OCI-LY1 (cell line): ENCODE results near the gene KIRREL3.

ENCODE experiments used
- H2AFZ ChIP-seq: fragments of 200-600 bp; sonication (generic), shearing (Covaris generic); 2 replicates; pipeline ENCODE4 v1.6.0; 2014; ENCODE audit warnings: antibody characterized with exemption, mild to moderate bottlenecking, low read length
- H3F3A ChIP-seq: fragments of 200-600 bp; sonication (generic), shearing (Covaris generic); 2 replicates; pipeline ENCODE4 v1.6.0; 2014; ENCODE audit warnings: mild to moderate bottlenecking, antibody characterized with exemption, low read length, moderate library complexity; ENCODE audit not compliant: insufficient read depth
- H3K27ac ChIP-seq: fragments of 200-600 bp; sonication (generic); 2 replicates; pipeline ENCODE4 v1.5.1; 2014; ENCODE audit warnings: low read length, mixed run types, mild to moderate bottlenecking, low read depth; ENCODE audit not compliant: poor library complexity, severe bottlenecking
- H3K27me3 ChIP-seq: fragments of 200-600 bp; sonication (generic); 2 replicates; pipeline ENCODE4 v1.6.0; 2014; ENCODE audit warnings: antibody characterized with exemption, mild to moderate bottlenecking, low read length, moderate library complexity; ENCODE audit not compliant: insufficient read depth
- H3K36me3 ChIP-seq: fragments of 200-600 bp; sonication (generic); 2 replicates; pipeline ENCODE4 v1.6.1; 2014; ENCODE audit warnings: mild to moderate bottlenecking, antibody characterized with exemption, low read length, moderate library complexity, mixed read lengths; ENCODE audit not compliant: insufficient read depth
- H3K4me1 ChIP-seq: fragments of 200-600 bp; sonication (generic); 2 replicates; pipeline ENCODE4 v1.5.1; 2014; ENCODE audit warnings: mild to moderate bottlenecking, low read length, moderate library complexity; ENCODE audit not compliant: insufficient read depth, severe bottlenecking
- H3K4me2 ChIP-seq: fragments of 200-600 bp; sonication (generic), shearing (Covaris generic); 2 replicates; pipeline ENCODE4 v1.6.1; 2014; ENCODE audit warnings: low read length
- H3K4me3 ChIP-seq: fragments of 200-600 bp; sonication (generic); 2 replicates; pipeline ENCODE4 v1.5.1; 2014; ENCODE audit warnings: low read length, low read depth, mild to moderate bottlenecking, mixed read lengths; ENCODE audit not compliant: poor library complexity, severe bottlenecking
- H3K79me2 ChIP-seq: fragments of 200-600 bp; shearing (Covaris generic); 2 replicates; pipeline ENCODE4 v1.6.1; 2016; ENCODE audit warnings: mixed run types, low read length, mixed read lengths; ENCODE audit not compliant: insufficient read depth
- H3K9ac ChIP-seq: fragments of 200-600 bp; sonication (generic), shearing (Covaris generic); 2 replicates; pipeline ENCODE4 v1.6.1; 2014; ENCODE audit warnings: mild to moderate bottlenecking, low read length, mixed read lengths
- H3K9me2 ChIP-seq: fragments of 200-600 bp; sonication (generic), shearing (Covaris generic); 2 replicates; pipeline ENCODE4 v1.6.1; 2014; ENCODE audit warnings: low read depth, mild to moderate bottlenecking, low read length, mixed read lengths
- H3K9me3 ChIP-seq: fragments of 200-600 bp; shearing (Covaris generic); 2 replicates; pipeline ENCODE4 v1.6.1; 2014; ENCODE audit warnings: low read length, mixed read lengths
- H4K20me1 ChIP-seq: fragments of 200-600 bp; sonication (generic), shearing (Covaris generic); 2 replicates; pipeline ENCODE4 v1.6.0; 2016; ENCODE audit warnings: mild to moderate bottlenecking, low read length; ENCODE audit not compliant: insufficient read depth
- CTCF ChIP-seq: fragments of 200-600 bp; sonication (generic), shearing (Covaris generic); IDR thresholded peaks from 2 replicates; pipeline ENCODE4 v1.5.1; 2017; ENCODE audit warnings: mild to moderate bottlenecking, antibody characterized with exemption, low read length, moderate library complexity, mixed read lengths
- EZH2 ChIP-seq: fragments of 200-600 bp; sonication (generic), shearing (Covaris generic); IDR thresholded peaks from 2 replicates; pipeline ENCODE4 v1.8.0; 2017; ENCODE audit warnings: borderline replicate concordance, mixed run types, mild to moderate bottlenecking, antibody characterized with exemption, low read length, moderate library complexity, mixed read lengths

KIRREL3 gene

GRCh38 chr11:126884192-126884591 is 116.4 kb downstream of the KIRREL3 start:
- Histone ChIP-seq H3K4me1 (no peaks in the 10 kb centered on the region), H2AFZ (no peak overlapping the region), H3K27ac (no peak overlapping the region), H3K36me3 (no peaks in the 10 kb centered on the region), H3K27me3 (no peaks in the 10 kb centered on the region), H3K79me2 (no peaks in the 10 kb centered on the region), H3K4me3 (no peak overlapping the region), H4K20me1 (no peaks in the 10 kb centered on the region), H3F3A (no peaks in the 10 kb centered on the region), H3K4me2 (no peak overlapping the region), H3K9me2 (no peaks in the 10 kb centered on the region), H3K9ac (no peak overlapping the region), H3K9me3 (no peaks in the 10 kb centered on the region)
- TF ChIP-seq EZH2 = no peak
- no peak for TF ChIP-seq CTCF

- H3K9me3 ChIP-seq = no peaks in the 10 kb centered on the region
- TF ChIP-seq EZH2 (no peak), CTCF (no peak)
- no peaks in the 10 kb centered on the region for H4K20me1 ChIP-seq
- no peak overlapping the region for H2AFZ ChIP-seq
- H3K4me2 ChIP-seq = no peak overlapping the region
- H3K9ac ChIP-seq = no peak overlapping the region
- no peaks in the 10 kb centered on the region for H3K4me1 ChIP-seq
- H3K79me2 ChIP-seq = no peaks in the 10 kb centered on the region
- H3K27ac ChIP-seq = no peak overlapping the region
- H3F3A ChIP-seq = no peaks in the 10 kb centered on the region
- H3K27me3 ChIP-seq = no peaks in the 10 kb centered on the region
- no peaks in the 10 kb centered on the region for H3K9me2 ChIP-seq
- H3K36me3 ChIP-seq = no peaks in the 10 kb centered on the region
- H3K4me3 ChIP-seq = no peak overlapping the region
These were observed 119.7 kb downstream of the KIRREL3 start for GRCh38 chr11:126880872-126881271.

- TF ChIP-seq EZH2 (no peak), CTCF (no peak)
- Histone ChIP-seq H3K4me3 (no peak overlapping the region), H3K4me2 (no peak overlapping the region)
These were observed 121.1 kb downstream of the KIRREL3 start for GRCh38 chr11:126879516-126879915.

More at GRCh38 chr11:126879516-126879915, 121.1 kb downstream of the KIRREL3 start:
- no peak overlapping the region for H2AFZ ChIP-seq
- no peaks in the 10 kb centered on the region for H3K9me2 ChIP-seq
- no peaks in the 10 kb centered on the region for H3K27me3 ChIP-seq
- no peaks in the 10 kb centered on the region for H3K4me1 ChIP-seq
- H3K9me3 ChIP-seq = no peaks in the 10 kb centered on the region
- H3K9ac ChIP-seq = no peak overlapping the region
- H3K27ac ChIP-seq = no peak overlapping the region
- H3K79me2 ChIP-seq = no peaks in the 10 kb centered on the region
- H3K36me3 ChIP-seq = no peaks in the 10 kb centered on the region
- H3F3A ChIP-seq = no peaks in the 10 kb centered on the region
- no peaks in the 10 kb centered on the region for H4K20me1 ChIP-seq
